ENCODE data around the gene BAHD1.

Gene BAHD1

GRCh38 chr15:40458495-40459371, 18.0 kb downstream of the BAHD1 start:
- TF ChIP-seq CTCF (IDR thresholded peaks at IDR 0.05; ENCODE audit: control insufficient read depth, insufficient read depth, low read depth, low read length, missing control alignments) = no peak
- H3K4me3 ChIP-seq (ENCODE audit: control insufficient read depth, low read depth, low read length) = no peak overlapping the region
- DNase-seq (ENCODE audit: low read depth) = no peak

DNA sequence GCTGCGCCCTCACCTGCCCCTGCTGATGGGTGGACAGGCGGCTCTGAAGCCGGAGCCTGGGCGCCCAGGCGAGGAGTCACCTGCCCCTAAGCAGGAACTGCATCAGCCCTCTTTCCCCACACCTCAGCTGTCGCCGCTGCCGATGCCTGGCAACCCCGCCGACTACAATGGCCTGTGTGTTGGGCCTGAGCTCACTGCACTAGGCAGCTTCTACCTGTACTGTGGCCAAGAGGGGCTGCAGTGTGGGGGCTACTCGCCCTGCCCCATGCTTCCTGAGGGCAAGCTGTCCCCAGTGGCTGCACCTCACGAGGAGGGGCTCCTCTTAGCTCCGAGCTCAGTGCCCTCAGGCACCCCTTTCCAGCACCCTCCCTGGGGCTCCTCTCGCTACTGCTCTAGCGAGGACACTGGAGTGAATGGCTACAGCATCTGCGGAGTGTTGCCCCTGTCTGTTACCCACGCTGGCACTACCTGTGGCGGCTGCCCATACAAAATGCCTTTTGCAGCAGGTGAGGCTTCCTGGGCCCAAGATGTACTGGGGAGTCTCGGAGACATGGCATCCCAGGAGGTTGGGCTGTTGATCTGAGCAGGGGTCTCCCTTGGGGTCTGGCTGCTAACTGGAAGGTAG, 18.8 kb downstream of the BAHD1 start:
- TF ChIP-seq CTCF (IDR thresholded peaks at IDR 0.05; ENCODE audit: control insufficient read depth, insufficient read depth, low read depth, low read length, missing control alignments) = no peak
- H3K4me3 ChIP-seq (ENCODE audit: control insufficient read depth, low read depth, low read length) = no peak overlapping the region
- DNase-seq (ENCODE audit: low read depth) = no peak

DNA sequence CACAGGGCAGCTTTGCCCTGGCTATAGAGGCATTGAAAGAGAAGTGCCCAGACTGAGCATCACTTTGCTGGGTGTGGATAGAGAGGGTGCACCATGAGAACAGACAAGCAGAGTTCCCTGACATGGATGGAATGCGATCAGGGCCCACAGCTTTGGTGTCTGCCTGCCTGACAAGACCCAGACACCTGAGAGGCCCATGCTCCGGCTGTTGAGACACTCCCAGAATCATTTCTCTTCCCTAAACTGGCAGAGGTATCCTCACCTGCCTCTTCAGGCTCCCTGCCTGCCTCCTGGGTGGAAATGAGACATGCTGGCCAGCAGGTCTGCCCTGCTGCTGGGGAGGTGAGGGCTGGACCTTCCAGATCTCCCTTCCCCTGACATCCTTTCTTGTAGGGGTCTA, 19.7 kb downstream of the BAHD1 start:
- H3K4me3 ChIP-seq (ENCODE audit: control insufficient read depth, low read depth, low read length) = no peak overlapping the region
- TF ChIP-seq CTCF (IDR thresholded peaks at IDR 0.05; ENCODE audit: control insufficient read depth, insufficient read depth, low read depth, low read length, missing control alignments) = no peak
- DNase-seq (ENCODE audit: low read depth) = no peak

GRCh38 chr15:40461958-40462357, 21.2 kb downstream of the BAHD1 start:
- no peak overlapping the region for H3K4me3 ChIP-seq (ENCODE audit: control insufficient read depth, low read depth, low read length)
- DNase-seq (ENCODE audit: low read depth) = no peak
- TF ChIP-seq CTCF (IDR thresholded peaks at IDR 0.05; ENCODE audit: control insufficient read depth, insufficient read depth, low read depth, low read length, missing control alignments) = no peak

DNA sequence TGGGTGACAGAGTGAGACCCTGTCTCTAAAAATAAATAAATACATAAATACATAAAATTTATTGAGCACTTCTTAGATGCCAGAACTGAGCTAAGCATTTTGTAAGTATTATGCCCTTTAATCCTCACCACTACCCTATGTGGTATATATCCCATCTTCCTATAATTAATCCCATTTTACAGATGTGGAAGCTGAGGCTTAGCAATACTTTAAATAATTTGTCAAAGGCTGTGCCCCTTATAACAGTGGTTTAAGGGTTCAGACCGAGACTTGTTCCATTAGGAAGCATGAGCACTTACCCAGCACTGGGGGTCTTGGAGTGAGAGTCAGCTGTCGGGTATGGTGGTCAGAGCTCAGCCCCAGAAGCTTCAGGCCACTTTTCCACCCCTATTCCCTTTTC, 22.5 kb downstream of the BAHD1 start:
- H3K4me3 ChIP-seq (ENCODE audit: control insufficient read depth, low read depth, low read length) = no peak overlapping the region
- no peak for TF ChIP-seq CTCF (IDR thresholded peaks at IDR 0.05; ENCODE audit: control insufficient read depth, insufficient read depth, low read depth, low read length, missing control alignments)

DNA sequence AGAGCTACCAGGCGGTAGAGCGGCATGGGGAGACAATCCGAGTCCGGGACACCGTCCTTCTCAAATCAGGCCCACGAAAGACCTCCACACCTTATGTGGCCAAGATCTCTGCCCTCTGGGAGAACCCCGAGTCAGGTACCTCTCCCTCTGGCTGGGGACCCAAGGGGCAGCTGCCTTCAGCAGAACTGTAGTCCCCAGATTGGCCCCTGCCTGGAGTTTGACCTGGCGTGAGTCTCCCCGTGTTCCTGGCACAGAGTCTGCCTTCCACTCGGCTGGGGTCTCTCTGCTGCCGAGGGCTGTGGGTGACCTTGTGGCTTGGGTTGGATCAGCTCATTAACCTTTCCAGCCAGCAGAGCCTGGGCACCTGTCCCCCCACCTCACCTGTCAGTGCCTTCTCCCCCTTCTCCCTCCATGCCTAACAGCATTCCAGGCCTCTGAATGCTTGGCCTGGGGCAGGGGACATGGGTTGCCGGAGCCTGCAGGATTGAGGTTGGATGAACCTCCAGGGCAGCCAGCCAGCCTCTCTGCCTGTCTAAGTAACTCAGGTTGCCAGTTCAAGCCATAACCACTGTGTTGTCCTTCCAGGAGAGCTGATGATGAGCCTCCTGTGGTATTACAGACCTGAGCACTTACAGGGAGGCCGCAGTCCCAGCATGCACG, 23.3 kb downstream of the BAHD1 start:
- no peak overlapping the region for H3K4me3 ChIP-seq (ENCODE audit: control insufficient read depth, low read depth, low read length)
- DNase-seq (ENCODE audit: low read depth) = no peak
- no peak for TF ChIP-seq CTCF (IDR thresholded peaks at IDR 0.05; ENCODE audit: control insufficient read depth, insufficient read depth, low read depth, low read length, missing control alignments)

More for the DNA sequence above, 22.5 kb downstream of the BAHD1 start:
- no peak for DNase-seq (ENCODE audit: low read depth)
